H1 (cell line): ENCODE measurements around the gene RANBP17. TPM values are rescaled to one million over a fixed set of nuclear protein-coding genes. Genes with fewer than 3 reads are reported as not detected.

ENCODE experiments used
- CTCF ChIA-PET: fragments of 300-600 bp; sonication (Branson Sonifier 250); formaldehyde crosslinking; loops from one replicate; lab custom pipeline; 2021; ENCODE audit not compliant: partially characterized antibody; lab: Charles Lee
- POLR2A ChIA-PET: fragments of 300-600 bp; sonication (Branson Sonifier 250); formaldehyde crosslinking; loops from one replicate; lab custom pipeline; 2021; ENCODE audit warnings: inconsistent platforms; ENCODE audit not compliant: partially characterized antibody; lab: Charles Lee
- DNase-seq, 2 experiments: peaks; one replicate each; pipeline versions ENCODE4 v3.0.0 to v3.0.0-alpha.2; 2010 to 2022; ENCODE audit warnings: low spot score in 2 of 2, low read depth in 1 of 2, mixed read lengths in 1 of 2
- FAIRE-seq: peaks from 2 replicates; lab custom pipeline; 2011; peaks lifted over from hg19 to GRCh38; lab: Jason Lieb, UNC
- H2AFZ ChIP-seq: 2 replicates; pipeline ENCODE4 v1.8.1; 2012; ENCODE audit warnings: low read length, inconsistent platforms
- H2AK5ac ChIP-seq: 2 replicates; pipeline ENCODE4 v1.6.1; 2013; ENCODE audit warnings: low read depth, low read length
- H2BK120ac ChIP-seq: replicated peaks from 2 replicates; pipeline ENCODE3; 2013; ENCODE audit warnings: low read depth, low read length, inconsistent platforms
- H2BK12ac ChIP-seq: 2 replicates; pipeline ENCODE4 v1.6.1; 2013; ENCODE audit warnings: low read depth, low read length
- H2BK15ac ChIP-seq: 2 replicates; pipeline ENCODE4 v1.6.1; 2013; ENCODE audit warnings: low read length
- H2BK20ac ChIP-seq: 2 replicates; pipeline ENCODE4 v1.6.1; 2013; ENCODE audit warnings: low read length
- H2BK5ac ChIP-seq: 2 replicates; pipeline ENCODE4 v1.6.1; 2013; ENCODE audit warnings: low read depth, low read length
- H3K14ac ChIP-seq: 2 replicates; pipeline ENCODE4 v1.6.1; 2013; ENCODE audit warnings: inconsistent platforms; ENCODE audit not compliant: insufficient read length
- H3K18ac ChIP-seq: 2 replicates; pipeline ENCODE4 v1.6.1; 2013; ENCODE audit warnings: low read length; ENCODE audit errors: extremely low read depth
- H3K23ac ChIP-seq: 2 replicates; pipeline ENCODE4 v1.6.1; 2013; ENCODE audit warnings: inconsistent platforms; ENCODE audit not compliant: insufficient read length
- H3K23me2 ChIP-seq: 2 replicates; pipeline ENCODE4 v1.6.1; 2013; ENCODE audit warnings: low read depth, low read length
- H3K27ac ChIP-seq: 2 replicates; pipeline ENCODE4 v1.6.1; 2011; ENCODE audit warnings: low read depth, low read length, inconsistent platforms
- H3K27me3 ChIP-seq, 4 experiments: replicated peaks in 1 of 4; 1 replicate in 1 of 4; 2 replicates in 3 of 4; pipeline versions ENCODE4 v1.6.1 to v1.8.1; 2011 to 2013; ENCODE audit warnings: low read length in 3 of 4, mild to moderate bottlenecking in 3 of 4, inconsistent platforms in 2 of 4, mixed read lengths in 2 of 4, moderate library complexity in 1 of 4; ENCODE audit not compliant: control insufficient read depth in 3 of 4, insufficient read depth in 3 of 4; ENCODE audit errors: extremely low read depth in 1 of 4
- H3K36me3 ChIP-seq, 4 experiments: 2 replicates each; pipeline versions ENCODE4 v1.6.1 to v1.8.1; 2011 to 2013; ENCODE audit warnings: mild to moderate bottlenecking in 4 of 4, low read length in 3 of 4, moderate library complexity in 2 of 4, control low read depth in 1 of 4, inconsistent platforms in 1 of 4; ENCODE audit not compliant: insufficient read depth in 4 of 4, control insufficient read depth in 2 of 4
- H3K4ac ChIP-seq: replicated peaks from 2 replicates; pipeline ENCODE3; 2013; ENCODE audit warnings: low read length, low read depth, mixed read lengths, inconsistent platforms; ENCODE audit not compliant: insufficient read length
- H3K4me1 ChIP-seq, 4 experiments: replicated peaks in 1 of 4; 1 replicate in 1 of 4; 2 replicates in 3 of 4; pipeline versions ENCODE4 v1.6.1 to v1.8.1; 2011 to 2013; ENCODE audit warnings: low read length in 3 of 4, inconsistent platforms in 2 of 4, mixed read lengths in 1 of 4; ENCODE audit not compliant: insufficient read depth in 4 of 4, control insufficient read depth in 3 of 4
- H3K4me2 ChIP-seq, 2 experiments: 2 replicates each; pipeline versions ENCODE4 v1.6.1 to v1.8.1; 2011 to 2013; ENCODE audit warnings: low read depth in 2 of 2, low read length in 2 of 2, control low read depth in 1 of 2, inconsistent platforms in 1 of 2, mild to moderate bottlenecking in 1 of 2; ENCODE audit not compliant: insufficient read depth in 1 of 2
- H3K4me3 ChIP-seq, 4 experiments: fragments of 200-600, 300-600 bp in 1 of 4; sonication (generic), shearing (Covaris generic), sonication (Bioruptor Twin) in 1 of 4; 2 replicates each; pipeline versions ENCODE4 v1.5.1 to v1.8.1; 2011 to 2016; ENCODE audit warnings: low read length in 4 of 4, low read depth in 3 of 4, control low read depth in 2 of 4, inconsistent platforms in 2 of 4, mild to moderate bottlenecking in 2 of 4, mixed read lengths in 1 of 4, moderate library complexity in 1 of 4; ENCODE audit not compliant: insufficient read depth in 2 of 4; ENCODE audit errors: extremely low read depth in 1 of 4
- H3K56ac ChIP-seq: replicated peaks from 2 replicates; pipeline ENCODE3; 2013; ENCODE audit warnings: low read depth, mild to moderate bottlenecking, mixed read lengths, low read length, inconsistent platforms; ENCODE audit not compliant: insufficient read length
- H3K79me1 ChIP-seq: 2 replicates; pipeline ENCODE4 v1.6.1; 2013; ENCODE audit warnings: low read depth, low read length, control low read depth
- H3K79me2 ChIP-seq, 2 experiments: 2 replicates each; pipeline versions ENCODE4 v1.6.1 to v1.8.1; 2012 to 2013; ENCODE audit warnings: low read length in 2 of 2, mild to moderate bottlenecking in 2 of 2, inconsistent platforms in 1 of 2; ENCODE audit not compliant: insufficient read depth in 2 of 2, control insufficient read depth in 1 of 2
- H3K9ac ChIP-seq, 4 experiments: replicated peaks in 1 of 4; 1 replicate in 1 of 4; 2 replicates in 3 of 4; pipeline versions ENCODE4 v1.6.1 to v1.8.1; 2011 to 2013; ENCODE audit warnings: low read depth in 3 of 4, low read length in 3 of 4, control low read depth in 2 of 4, mild to moderate bottlenecking in 2 of 4, moderate library complexity in 2 of 4, inconsistent platforms in 1 of 4; ENCODE audit errors: extremely low read depth in 1 of 4
- H3K9me3 ChIP-seq, 2 experiments: 2 replicates each; pipeline versions ENCODE4 v1.6.1 to v1.8.1; 2012 to 2013; ENCODE audit warnings: mild to moderate bottlenecking in 2 of 2, moderate library complexity in 2 of 2, control low read depth in 1 of 2, inconsistent platforms in 1 of 2, low read depth in 1 of 2, low read length in 1 of 2, mixed read lengths in 1 of 2; ENCODE audit not compliant: insufficient read depth in 2 of 2
- H4K20me1 ChIP-seq, 2 experiments: replicated peaks in 1 of 2; 2 replicates each; pipeline versions ENCODE3 to v1.8.1; 2011 to 2013; ENCODE audit warnings: inconsistent platforms in 2 of 2, low read length in 2 of 2, mild to moderate bottlenecking in 1 of 2; ENCODE audit not compliant: insufficient read depth in 2 of 2, control insufficient read depth in 1 of 2
- H4K5ac ChIP-seq: 2 replicates; pipeline ENCODE4 v1.6.1; 2013; ENCODE audit warnings: low read length, low read depth, mixed read lengths, inconsistent platforms; ENCODE audit not compliant: insufficient read length
- H4K8ac ChIP-seq: 2 replicates; pipeline ENCODE4 v1.8.0; 2013; ENCODE audit warnings: mild to moderate bottlenecking, moderate library complexity, low read length, inconsistent platforms; ENCODE audit not compliant: insufficient read depth; ENCODE audit errors: extremely low read depth
- H4K91ac ChIP-seq: replicated peaks from 2 replicates; pipeline ENCODE3; 2013; ENCODE audit warnings: low read length, mixed read lengths, inconsistent platforms; ENCODE audit not compliant: insufficient read length
- CBX8 ChIP-seq: fragments of 300-800, 300-1000 bp; sonication (generic); IDR thresholded peaks from 2 replicates; pipeline ENCODE4 v1.7.1; 2016; ENCODE audit warnings: low read depth, low read length, borderline replicate concordance
- HDAC2 ChIP-seq, 2 experiments: fragments of 300-600 bp in 1 of 2; sonication (generic) in 1 of 2; IDR thresholded peaks; 2 replicates each; pipeline ENCODE4 v1.6.1; 2011 to 2012; ENCODE audit warnings: low read depth in 2 of 2, low read length in 2 of 2, mild to moderate bottlenecking in 2 of 2, moderate library complexity in 2 of 2, borderline replicate concordance in 1 of 2, inconsistent platforms in 1 of 2
- HDAC6 ChIP-seq: IDR thresholded peaks from one replicate; pipeline ENCODE4 v1.7.1; 2012; ENCODE audit warnings: low read depth, mild to moderate bottlenecking, inconsistent platforms, low read length, moderate library complexity
- KDM4A ChIP-seq: IDR thresholded peaks from one replicate; pipeline ENCODE4 v1.7.1; 2012; ENCODE audit warnings: low read depth, mild to moderate bottlenecking, moderate library complexity, low read length, inconsistent platforms; ENCODE audit not compliant: severe bottlenecking
- NANOG ChIP-seq: IDR thresholded peaks from 2 replicates; pipeline ENCODE4 v1.6.1; 2011; ENCODE audit warnings: low read length, low read depth, mild to moderate bottlenecking, inconsistent platforms; ENCODE audit not compliant: insufficient read depth, poor library complexity, severe bottlenecking
- RAD21 ChIP-seq, 2 experiments: IDR thresholded peaks in 1 of 2; conservative IDR thresholded peaks in 1 of 2; 2 replicates each; pipeline ENCODE4 v1.6.1; 2011; ENCODE audit warnings: low read depth in 2 of 2, low read length in 2 of 2, improper control_type of control experiment in 1 of 2, inconsistent platforms in 1 of 2, mild to moderate bottlenecking in 1 of 2, moderate library complexity in 1 of 2
- SAP30 ChIP-seq: fragments of 300-600 bp; sonication (generic); IDR thresholded peaks from 2 replicates; pipeline ENCODE4 v1.7.1; 2012; ENCODE audit warnings: low read length, moderate library complexity, mild to moderate bottlenecking, inconsistent platforms; ENCODE audit not compliant: insufficient read depth, insufficient replicate concordance
- SUZ12 ChIP-seq: fragments of 200-600 bp; sonication (generic); IDR thresholded peaks from 2 replicates; pipeline ENCODE4 v1.6.1; 2012; ENCODE audit warnings: mild to moderate bottlenecking, inconsistent platforms, low read length, moderate library complexity, mixed read lengths
- YY1 ChIP-seq: IDR thresholded peaks from 2 replicates; pipeline ENCODE4 v1.6.1; 2011; ENCODE audit warnings: low read depth, mild to moderate bottlenecking, low read length
- WGBS, 2 experiments: shearing (Covaris generic) in 1 of 2; methylation state at CpG; one replicate each; pipeline versions ENCODE4 v1.1.6 to v1.1.7; 2013 to 2015; ENCODE audit warnings: low lambda C conversion rate in 2 of 2, mixed read lengths in 2 of 2, inconsistent platforms in 1 of 2, low coverage in 1 of 2, missing lambda C conversion rate in 1 of 2; ENCODE audit not compliant: insufficient replicate concordance in 2 of 2, insufficient coverage in 1 of 2, insufficient read length in 1 of 2; ENCODE audit errors: extremely low coverage in 1 of 2, missing lambda C conversion rate in 1 of 2; 5-methylcytosine and 5-hydroxymethylcytosine counted together
- polyA plus RNA-seq, 7 experiments: library from polyadenylated mRNA; depleted of rRNA in 3 of 7; stranded (reverse) in 5 of 7; unstranded in 2 of 7; fragments of >200 nt in 5 of 7; fragments of 200-250 nt in 2 of 7; gene quantifications; 1 replicate in 5 of 7; 2 replicates in 1 of 7; 4 replicates in 1 of 7; pipeline versions ENCODE4 v1.2.1 to v1.2.3, GENCODE V29; 2011 to 2013; ENCODE audit warnings: missing spikeins in 2 of 7, mixed read lengths in 2 of 7
- total RNA-seq: library from RNA; stranded (reverse); fragmentation: NEBNext Ultra II Directional; extraction: Animal tissue kit (Norgen Biotek cat#: 25700); gene quantifications from 2 replicates; pipeline ENCODE4 v1.2.1, GENCODE V29; 2021
- TF ChIP-seq, protein P1 (sequence below): IDR thresholded peaks from 2 replicates; pipeline ENCODE4 v1.6.1; 2012; ENCODE audit warnings: inconsistent platforms

Gene RANBP17
- total and polyA plus RNA-seq, 2 of the 8 experiments (the other 6 are each of a cell fraction or from before 2014, with no cell fraction given), result 8.6 to 21.3 TPM

DNA sequence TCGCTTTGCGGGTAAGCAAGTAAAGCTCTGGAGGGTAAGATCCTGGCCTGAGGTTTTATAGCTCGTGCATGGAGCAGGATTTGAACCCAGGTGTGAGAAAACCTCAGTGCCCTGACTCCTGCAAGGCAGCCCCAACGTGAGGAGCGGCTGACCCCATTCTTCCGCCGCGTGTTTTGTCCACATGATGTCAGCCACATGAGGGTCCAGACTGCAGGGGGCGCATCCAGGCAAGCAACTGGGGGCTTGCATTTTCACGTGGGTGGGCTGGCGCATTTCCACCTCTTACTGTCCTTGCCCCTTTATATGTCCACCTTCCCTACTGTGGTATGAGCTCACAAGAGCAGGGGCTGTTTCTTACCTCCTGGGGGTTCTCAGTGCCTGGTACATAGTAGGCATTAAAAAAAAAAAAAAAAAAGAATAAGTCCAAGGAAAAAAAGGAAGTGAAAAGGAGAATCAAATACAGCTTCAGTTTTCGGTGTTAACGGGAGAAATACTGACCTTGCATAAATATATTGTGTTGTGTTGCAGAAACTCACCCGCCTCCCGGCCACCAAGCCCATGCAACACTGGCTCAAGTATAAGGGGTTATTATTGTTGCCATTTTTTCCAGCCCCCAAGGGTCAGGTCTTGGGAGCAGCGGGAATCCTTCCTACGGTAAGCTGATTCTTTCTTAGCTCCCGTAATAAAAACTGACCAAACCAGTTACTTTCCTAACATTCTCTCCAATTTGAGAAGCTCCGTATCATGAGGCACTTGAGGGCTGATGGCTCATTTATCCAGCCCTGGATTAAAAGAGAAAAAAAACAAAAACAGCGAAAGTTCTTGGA lies 462.2 kb downstream of the RANBP17 start:
- no peak overlapping the region for H2BK12ac ChIP-seq
- H3K4ac ChIP-seq, result no peak overlapping the region
- H3K27me3 ChIP-seq, result peaks cover 14 to 48% (median 38%) of the 10 kb centered on the region in 4 experiments
- no peak overlapping the region for H2BK5ac ChIP-seq
- DNase-seq (no peak), FAIRE-seq (no peak)
- no peak overlapping the region for H3K14ac ChIP-seq
- H3K23ac ChIP-seq, result no peak overlapping the region
- H2BK20ac ChIP-seq, result no peak overlapping the region
- H3K27ac ChIP-seq, result no peak overlapping the region
- ChIA-PET POLR2A (interaction anchor here (1.2 to 1.5 kb wide), 4 partner anchors 17 to 66 kb away, joined by 3 to 4 read pairs (median 4); partner anchors contain the start of gene NPM1), CTCF (interaction anchor here (0.6 to 4.7 kb wide), 14 partner anchors 8 to 502 kb away, joined by 3 to 40 read pairs (median 4); partner anchors contain the start of gene TLX3)
- H4K20me1 ChIP-seq, result peaks cover 2% of the 10 kb centered on the region in 2 experiments
- 48% methylated on average over 20 of the region's 20 CpGs; no CpG with 5 or more reads in 1 of the 2 experiments for whole genome bisulfite sequencing, 2 experiments
- no peak overlapping the region for H4K91ac ChIP-seq
- peak overlapping the region; percentile 28; the same call in 1 of the 2 replicates for H4K8ac ChIP-seq
- H3K9ac ChIP-seq, result no peak overlapping the region
- H4K5ac ChIP-seq, result no peak overlapping the region
- no peak overlapping the region for H2BK15ac ChIP-seq
- H3K4me3 ChIP-seq, result no peak overlapping the region
- H2BK120ac ChIP-seq, result no peak overlapping the region
- H3K23me2 ChIP-seq, result no peaks in the 10 kb centered on the region
- no peak overlapping the region for H2AK5ac ChIP-seq
- no peaks in the 10 kb centered on the region for H3K9me3 ChIP-seq
- peak overlapping the region; percentile 42 to 47; a peak in 3 of 4 replicates for H3K4me2 ChIP-seq
- no peak overlapping the region for H3K18ac ChIP-seq
- no peaks in the 10 kb centered on the region for H3K36me3 ChIP-seq
- no peak overlapping the region for H3K56ac ChIP-seq
- H2AFZ ChIP-seq, result no peak overlapping the region
- H3K79me2 ChIP-seq, result no peaks in the 10 kb centered on the region
- H3K4me1 ChIP-seq, result peaks cover 0 to 6% (median 2%) of the 10 kb centered on the region in 4 experiments; a peak in 3 of 7 replicates
- H3K79me1 ChIP-seq, result no peaks in the 10 kb centered on the region
- no peak for TF ChIP-seq KDM4A
- no peak for TF ChIP-seq NANOG
- TF ChIP-seq SUZ12, result no peak
- TF ChIP-seq, protein P1, sequence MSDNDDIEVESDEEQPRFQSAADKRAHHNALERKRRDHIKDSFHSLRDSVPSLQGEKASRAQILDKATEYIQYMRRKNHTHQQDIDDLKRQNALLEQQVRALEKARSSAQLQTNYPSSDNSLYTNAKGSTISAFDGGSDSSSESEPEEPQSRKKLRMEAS, result peak; percentile 67
- no peak for TF ChIP-seq CBX8
- TF ChIP-seq SAP30, result no peak
- no peak for TF ChIP-seq RAD21 (IDR thresholded peaks at IDR 0.05 in 1 of 2, conservative IDR thresholded peaks at IDR 0.05 in 1 of 2; ENCODE audit: low read depth in 2 of 2, low read length in 2 of 2)
- no peak for TF ChIP-seq YY1
- no peak for TF ChIP-seq HDAC2 (IDR thresholded peaks at IDR 0.05; ENCODE audit: borderline replicate concordance in 1 of 2, low read depth in 2 of 2, low read length in 2 of 2)
- no peak for TF ChIP-seq HDAC6
